ENCODE measurements around the gene SNX10.

The SNX10 gene

GRCh38 chr7:26298472-26299058 is 6.9 kb downstream of the SNX10 start:
- no peak for DNase-seq (ENCODE audit: low read depth)

GRCh38 chr7:26305090-26305868 is 13.6 kb downstream of the SNX10 start:
- no peak for DNase-seq (ENCODE audit: low read depth)

GRCh38 chr7:26305869-26306665 is 14.4 kb downstream of the SNX10 start:
- no peak for DNase-seq (ENCODE audit: low read depth)

GRCh38 chr7:26306790-26307189 is 15.1 kb downstream of the SNX10 start:
- DNase-seq (ENCODE audit: low read depth), result no peak

GRCh38 chr7:26307226-26307625 is 15.6 kb downstream of the SNX10 start:
- no peak for DNase-seq (ENCODE audit: low read depth)

GRCh38 chr7:26307791-26308190 is 16.1 kb downstream of the SNX10 start:
- no peak for DNase-seq (ENCODE audit: low read depth)

GRCh38 chr7:26308551-26308950 is 16.9 kb downstream of the SNX10 start:
- no peak for DNase-seq (ENCODE audit: low read depth)

- DNase-seq (ENCODE audit: low read depth), result no peak
Observed at GRCh38 chr7:26309089-26309488, 17.4 kb downstream of the SNX10 start.

- no peak for DNase-seq (ENCODE audit: low read depth)
Observed at GRCh38 chr7:26311798-26312197, 20.1 kb downstream of the SNX10 start.

GRCh38 chr7:26317211-26317610 is 25.5 kb downstream of the SNX10 start:
- DNase-seq (ENCODE audit: low read depth), result no peak

- DNase-seq (ENCODE audit: low read depth), result no peak
Observed at GRCh38 chr7:26318921-26319320, 27.3 kb downstream of the SNX10 start.

GRCh38 chr7:26319636-26320035 is 28.0 kb downstream of the SNX10 start:
- no peak for DNase-seq (ENCODE audit: low read depth)

GRCh38 chr7:26320878-26321277 is 29.2 kb downstream of the SNX10 start:
- DNase-seq (ENCODE audit: low read depth), result no peak

GRCh38 chr7:26321435-26321834 is 29.8 kb downstream of the SNX10 start:
- no peak for DNase-seq (ENCODE audit: low read depth)

- no peak for DNase-seq (ENCODE audit: low read depth)
Observed at GRCh38 chr7:26326211-26326610, 34.5 kb downstream of the SNX10 start.

GRCh38 chr7:26328498-26329390 is 37.1 kb downstream of the SNX10 start:
- DNase-seq (ENCODE audit: low read depth), result no peak

- DNase-seq (ENCODE audit: low read depth), result no peak
Observed at GRCh38 chr7:26329520-26330255, 38.0 kb downstream of the SNX10 start.

- DNase-seq (ENCODE audit: low read depth), result no peak
Observed at GRCh38 chr7:26331113-26331512, 39.5 kb downstream of the SNX10 start.

- DNase-seq (ENCODE audit: low read depth), result no peak
Observed at GRCh38 chr7:26331789-26332188, 40.1 kb downstream of the SNX10 start.

GRCh38 chr7:26332698-26333097 is 41.0 kb downstream of the SNX10 start:
- no peak for DNase-seq (ENCODE audit: low read depth)

GRCh38 chr7:26334166-26334859 is 42.7 kb downstream of the SNX10 start:
- DNase-seq (ENCODE audit: low read depth), result no peak
